COLO668 (cell line): ENCODE results near the gene DGKD.

ENCODE experiments used
- DNase-seq: peaks from one replicate; lab custom pipeline; 2025; ENCODE audit not compliant: unreplicated experiment; lab: John Stamatoyannopoulos, UW

Gene DGKD

GRCh38 chr2:233411162-233411561, 56.9 kb downstream of the DGKD start:
- DNase-seq, result no peak

GRCh38 chr2:233412405-233412804, 58.1 kb downstream of the DGKD start:
- DNase-seq, result no peak

- DNase-seq, result no peak
These were observed 58.8 kb downstream of the DGKD start for GRCh38 chr2:233413046-233413445.

DNA sequence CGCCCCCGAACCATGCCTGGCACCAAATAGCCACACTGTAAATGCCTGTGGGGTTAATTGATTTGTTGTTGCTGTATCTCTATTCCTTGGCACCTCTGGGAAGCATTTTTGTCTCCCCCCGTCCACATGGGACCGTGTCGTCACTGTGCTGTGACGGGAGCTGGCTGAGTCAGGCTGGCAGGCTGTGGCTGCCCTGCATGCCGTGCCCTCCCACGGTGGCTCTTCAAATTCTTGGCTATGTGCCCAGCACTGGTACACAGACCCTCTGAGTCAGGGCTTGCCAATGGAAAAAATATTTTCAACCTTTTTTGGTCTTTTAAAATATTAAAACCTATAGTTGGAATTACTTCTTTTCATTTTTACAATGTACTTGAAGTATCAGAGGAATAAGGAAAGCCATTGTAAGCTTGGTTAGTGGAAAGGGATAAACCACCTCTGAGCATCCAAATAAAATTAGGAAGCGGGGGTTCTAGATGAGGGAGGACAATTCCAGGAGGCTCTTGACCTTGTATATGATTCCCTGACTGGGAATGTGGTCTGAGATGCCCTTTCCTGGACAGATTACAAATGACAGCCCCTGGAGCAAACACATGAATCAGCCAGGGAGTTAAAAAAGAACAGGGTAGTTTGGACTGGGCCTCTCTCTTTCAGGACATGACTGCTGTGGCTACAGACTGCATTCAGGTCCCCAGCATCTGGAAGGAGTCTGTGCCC, 59.4 kb downstream of the DGKD start:
- peak; percentile 74 for DNase-seq

DNA sequence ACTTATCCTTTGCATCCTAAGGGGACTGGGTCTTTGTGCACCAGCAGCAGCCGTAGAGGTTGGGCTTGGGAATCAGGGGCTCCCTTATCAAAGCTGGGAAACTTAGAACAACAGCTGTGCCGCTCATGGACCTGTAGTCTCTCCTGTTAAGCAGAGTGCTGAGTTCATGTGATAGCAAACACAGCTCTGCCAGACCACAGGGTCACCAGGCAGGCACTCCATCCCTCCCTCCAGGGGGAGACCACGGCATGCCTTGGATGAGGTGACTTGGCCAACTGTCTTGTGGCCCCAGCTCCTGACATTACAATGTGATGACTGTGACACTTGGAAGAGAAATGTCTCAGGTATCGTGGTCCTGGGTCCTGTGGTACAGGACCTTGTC, 60.0 kb downstream of the DGKD start:
- DNase-seq, result no peak

GRCh38 chr2:233414777-233415570, 60.7 kb downstream of the DGKD start:
- DNase-seq, result peak; percentile 5

DNA sequence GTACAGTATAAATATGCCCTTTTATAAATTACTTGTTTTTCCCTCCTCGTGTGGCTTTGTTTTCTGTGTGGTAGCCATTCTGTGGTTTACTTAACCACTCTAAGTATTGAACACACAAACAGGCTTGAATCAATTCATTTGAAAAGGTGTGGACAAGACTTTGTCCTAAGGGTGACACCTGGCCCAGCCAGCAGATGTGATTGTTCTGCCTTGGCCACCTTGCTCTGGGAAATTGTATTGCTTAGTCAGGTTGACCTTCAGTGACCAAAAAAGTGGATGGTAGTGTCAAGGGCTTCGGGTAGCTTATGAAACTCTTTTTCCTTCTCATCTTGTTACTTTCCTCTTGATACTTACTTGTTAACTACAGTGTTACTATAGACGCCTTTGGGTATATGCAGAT, 61.9 kb downstream of the DGKD start:
- peak; percentile 26 for DNase-seq

GRCh38 chr2:233416706-233417105, 62.4 kb downstream of the DGKD start:
- no peak for DNase-seq

DNA sequence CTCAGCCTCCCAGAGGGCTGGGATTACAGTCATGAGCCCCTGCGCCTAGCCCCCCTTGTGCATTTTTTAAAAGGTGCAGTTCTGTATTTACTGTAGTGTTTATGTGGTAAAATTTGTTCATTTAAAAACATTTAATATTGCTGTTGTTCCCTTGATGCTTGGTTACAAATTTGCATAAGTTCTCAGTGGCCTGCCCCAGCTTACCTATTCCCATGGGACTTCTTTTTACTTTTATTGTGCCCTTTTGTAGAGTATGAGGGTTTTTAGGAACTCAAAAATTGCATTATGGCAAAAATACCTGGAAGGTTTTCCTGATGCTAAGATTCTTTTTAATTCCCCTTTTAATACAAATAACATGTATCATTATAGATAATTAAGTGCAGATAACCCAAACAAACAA, 63.0 kb downstream of the DGKD start:
- no peak for DNase-seq

DNA sequence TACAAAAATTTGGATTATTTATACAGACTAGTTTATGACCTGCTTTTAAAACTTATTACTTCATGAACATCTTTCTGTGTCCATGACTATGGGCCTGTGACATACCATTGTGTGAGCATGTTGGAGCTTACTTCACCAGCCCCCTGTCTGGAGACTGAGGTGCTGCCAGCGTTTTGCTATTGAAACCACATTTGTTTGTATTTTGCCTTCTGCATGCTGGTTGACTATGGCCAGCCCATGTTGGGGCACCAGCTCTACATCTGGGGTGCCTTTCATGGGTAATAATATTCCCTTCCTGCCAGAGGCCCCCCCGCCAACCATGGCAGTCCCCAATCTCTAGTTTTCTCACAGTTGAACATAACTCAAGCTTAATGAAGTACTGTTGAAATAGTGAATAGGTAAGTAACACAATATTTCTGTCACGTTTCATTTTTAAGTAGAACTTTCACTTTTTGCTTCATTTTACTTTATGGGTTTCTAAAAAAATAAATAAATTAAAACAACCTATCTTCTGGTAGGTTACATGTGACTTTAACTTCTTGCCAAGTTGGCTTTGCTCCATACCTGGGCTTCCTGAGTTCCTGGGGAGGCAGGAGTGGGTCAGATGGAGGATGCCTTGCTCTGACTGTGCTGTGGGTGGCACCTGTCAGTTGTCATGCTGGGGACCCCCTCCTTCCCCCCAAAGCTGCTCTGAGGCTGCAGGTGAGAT, 63.9 kb downstream of the DGKD start:
- no peak for DNase-seq

- DNase-seq, result peak; percentile 28
These were observed 64.7 kb downstream of the DGKD start for GRCh38 chr2:233418761-233419546.

DNA sequence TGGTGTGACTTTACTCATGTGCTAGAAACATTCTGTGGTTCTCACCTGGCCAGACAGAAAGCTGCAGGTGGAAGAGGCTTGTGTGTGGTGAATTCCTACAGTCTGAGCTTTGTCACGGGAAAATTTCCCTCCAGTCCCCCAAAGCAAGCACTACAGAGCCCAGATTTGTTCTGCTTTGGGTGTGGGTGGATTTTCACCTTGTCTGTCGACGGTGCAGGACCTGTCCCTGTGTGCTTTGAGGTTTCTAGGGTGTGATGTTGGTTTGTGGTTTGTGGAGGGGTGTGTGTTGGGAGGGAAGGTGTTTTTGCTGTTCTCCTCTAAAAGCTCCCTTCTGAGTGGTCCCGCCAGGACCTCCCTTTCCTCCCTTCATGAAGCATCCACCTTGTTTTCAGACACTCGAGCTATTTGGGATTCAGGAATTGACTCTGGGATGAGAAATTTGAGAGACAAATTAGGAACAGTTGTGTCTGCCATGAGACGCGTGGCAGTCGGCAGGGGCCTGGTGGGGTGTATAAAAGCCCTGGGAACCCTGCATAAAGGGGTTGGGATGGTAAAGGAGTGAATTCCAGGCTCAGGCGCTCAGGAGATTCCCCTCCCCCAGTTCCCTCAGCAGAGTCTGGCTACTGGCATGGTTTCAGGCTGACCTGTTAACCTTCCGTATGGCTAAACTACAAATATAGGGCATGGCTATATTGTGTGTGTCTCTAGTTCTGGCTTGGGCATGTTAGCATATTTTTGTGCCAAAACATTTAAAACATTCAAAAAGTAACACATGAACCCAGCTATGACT, 65.5 kb downstream of the DGKD start:
- DNase-seq, result no peak

DNA sequence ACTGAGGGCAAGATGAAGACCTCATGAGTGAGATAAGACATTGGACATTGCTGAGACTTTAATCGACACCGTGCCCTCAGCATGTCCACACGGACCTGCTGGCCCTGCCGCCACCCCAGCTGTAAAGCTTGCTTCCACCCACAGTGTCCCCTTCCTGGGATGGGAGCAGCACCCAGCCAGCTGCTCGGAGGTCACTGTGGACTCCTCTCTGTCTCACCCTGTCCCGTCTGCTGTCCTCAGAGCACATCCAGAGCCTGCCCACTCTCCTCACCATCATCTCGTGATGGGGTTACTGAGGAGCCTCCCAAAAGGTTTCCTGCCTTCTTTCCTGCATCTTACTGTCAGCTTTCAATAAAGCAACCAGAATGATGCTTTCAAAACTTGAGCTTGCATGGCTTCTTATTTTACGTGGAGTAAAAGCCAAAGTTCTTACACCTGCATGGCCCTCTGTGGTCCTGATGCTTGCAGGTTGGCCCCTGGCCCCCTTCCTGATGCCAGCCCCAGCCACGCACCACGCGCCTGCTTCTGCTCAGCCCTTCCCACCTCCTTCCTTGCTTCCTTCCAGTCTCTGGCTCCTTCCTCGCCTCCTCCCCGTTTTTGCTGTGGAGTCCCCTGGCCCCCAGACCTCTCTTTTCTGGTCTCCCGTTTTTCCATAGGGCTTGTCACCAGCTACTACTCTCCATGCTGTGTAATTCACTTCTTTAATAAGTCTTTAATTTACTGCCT, 67.0 kb downstream of the DGKD start:
- DNase-seq, result no peak

DNA sequence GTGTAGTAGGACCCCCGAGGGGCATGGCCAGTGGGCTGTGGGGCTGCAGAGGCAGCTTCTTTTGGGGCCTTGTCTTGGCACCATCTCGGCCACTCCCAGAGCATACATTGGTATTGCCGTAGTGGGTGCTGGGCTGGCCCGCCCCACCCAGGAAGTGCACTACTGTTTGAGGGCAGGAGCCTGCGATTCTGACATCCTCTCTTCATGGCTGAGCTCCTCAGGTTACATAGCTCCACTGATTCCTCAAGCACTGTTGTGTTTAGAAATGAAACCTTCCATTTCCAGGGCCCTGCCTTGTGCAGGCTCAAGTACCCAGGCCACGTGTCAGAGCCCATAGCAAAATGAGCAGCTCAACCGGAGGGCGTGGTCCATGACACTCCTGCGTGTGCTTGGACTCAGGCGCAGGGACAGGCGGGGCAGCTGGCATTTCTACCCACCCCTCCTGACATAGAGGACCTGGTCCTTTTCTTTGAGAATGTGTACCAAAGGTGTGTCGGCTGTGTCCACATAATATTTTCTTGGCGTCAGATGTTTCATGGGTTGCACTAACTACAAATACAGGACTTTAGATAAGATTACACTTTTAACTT, 67.9 kb downstream of the DGKD start:
- peak; percentile 77 for DNase-seq

DNA sequence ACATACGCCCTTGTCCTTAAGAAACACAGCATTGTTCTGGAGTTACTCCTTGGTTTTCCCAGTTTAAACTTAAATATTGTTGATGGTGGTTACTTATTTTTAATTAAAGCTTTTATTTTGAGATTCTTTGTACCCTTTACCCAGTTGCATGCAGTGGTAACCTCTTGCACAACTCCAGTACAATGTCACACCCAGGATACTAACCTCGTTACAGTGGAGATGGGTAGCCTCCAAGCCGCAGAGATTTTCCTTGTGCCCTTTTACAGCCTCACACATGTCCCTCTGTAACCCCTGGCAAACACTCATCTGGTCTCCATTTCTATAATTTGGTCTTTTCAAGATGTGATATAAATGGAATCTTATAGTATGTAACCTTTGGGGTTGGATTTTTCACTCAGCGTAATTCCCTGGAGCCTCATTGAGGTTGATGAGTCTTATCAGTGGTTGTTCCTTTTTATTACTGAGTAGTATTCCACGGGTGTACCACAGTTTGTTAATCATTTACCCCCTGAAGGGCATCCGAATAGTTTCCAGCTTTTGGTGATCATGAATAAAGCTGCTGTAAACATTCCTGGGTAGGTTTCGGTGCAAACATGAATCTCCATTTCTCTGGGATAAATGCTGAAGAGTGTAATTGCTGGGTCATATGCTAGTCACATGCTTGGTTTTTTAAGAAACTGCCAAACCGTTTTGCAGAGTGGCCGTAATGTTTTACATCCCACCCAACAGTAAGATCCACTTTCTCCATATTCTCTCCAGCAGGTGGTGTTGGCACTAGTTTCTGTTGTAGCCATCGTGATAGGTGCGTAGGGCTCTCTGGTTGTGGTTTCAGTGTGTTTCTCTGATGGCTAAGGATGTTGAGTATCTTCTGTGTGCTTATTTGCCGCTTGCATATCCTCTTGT, 68.6 kb downstream of the DGKD start:
- no peak for DNase-seq

DNA sequence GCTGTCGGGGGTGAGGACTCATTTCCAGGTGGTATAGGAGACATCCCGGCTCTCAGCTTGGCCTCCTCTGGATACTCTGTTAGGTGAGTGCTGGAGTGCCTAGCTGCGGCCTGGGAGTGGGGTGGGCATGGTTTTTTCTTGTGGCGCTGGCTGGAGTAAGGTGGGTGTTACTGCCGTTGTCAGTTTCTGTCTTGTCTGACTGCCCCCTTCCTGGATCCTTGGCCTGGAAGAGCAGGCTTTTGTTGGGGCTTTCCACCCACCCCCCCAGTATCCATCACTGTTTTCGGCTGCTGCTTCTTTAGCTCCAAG, 69.2 kb downstream of the DGKD start:
- DNase-seq, result no peak

GRCh38 chr2:233424154-233424951, 70.1 kb downstream of the DGKD start:
- DNase-seq, result no peak
